GM12864 (cell line): Measurements from ENCODE around the gene ANO10.
"Not testable (repeated sequence)": the region's sequence is repeated elsewhere in the genome, so short reads cannot be mapped to it uniquely, and the experiment has no call there.

Source experiments
- DNase-seq: peaks from one replicate; pipeline ENCODE4 v3.0.0-alpha.2; 2011; ENCODE audit warnings: low read depth
- H3K4me3 ChIP-seq: 2 replicates; pipeline ENCODE4 v1.5.1; 2011; ENCODE audit warnings: mild to moderate bottlenecking, low read depth, low read length, control low read depth
- TF ChIP-seq, protein P1 (sequence below): IDR thresholded peaks from 2 replicates; pipeline ENCODE4 v1.5.1; 2011; ENCODE audit warnings: low read depth, mild to moderate bottlenecking, moderate library complexity, low read length, control low read depth, inconsistent platforms; ENCODE audit errors: missing control alignments

ANO10 gene

DNA sequence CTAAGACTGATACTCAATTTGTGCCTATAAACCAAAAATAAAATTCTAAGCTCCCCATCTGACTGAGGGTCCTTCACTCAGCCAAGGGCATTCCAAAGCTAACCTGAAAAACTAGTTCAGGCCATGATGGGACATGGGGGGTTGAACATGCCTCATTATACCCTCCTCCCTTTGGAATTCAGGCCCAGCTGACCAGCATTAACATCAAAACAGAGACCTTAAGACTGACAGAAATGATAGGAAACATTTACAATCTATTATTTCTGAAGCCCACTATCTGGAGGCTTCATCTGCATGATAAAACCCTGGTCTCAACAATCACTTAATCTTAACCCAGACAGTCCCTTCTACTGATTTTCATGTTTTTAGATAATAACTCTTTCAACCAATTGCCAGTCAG lies 140.4 kb downstream of the ANO10 start:
- TF ChIP-seq, protein P1, sequence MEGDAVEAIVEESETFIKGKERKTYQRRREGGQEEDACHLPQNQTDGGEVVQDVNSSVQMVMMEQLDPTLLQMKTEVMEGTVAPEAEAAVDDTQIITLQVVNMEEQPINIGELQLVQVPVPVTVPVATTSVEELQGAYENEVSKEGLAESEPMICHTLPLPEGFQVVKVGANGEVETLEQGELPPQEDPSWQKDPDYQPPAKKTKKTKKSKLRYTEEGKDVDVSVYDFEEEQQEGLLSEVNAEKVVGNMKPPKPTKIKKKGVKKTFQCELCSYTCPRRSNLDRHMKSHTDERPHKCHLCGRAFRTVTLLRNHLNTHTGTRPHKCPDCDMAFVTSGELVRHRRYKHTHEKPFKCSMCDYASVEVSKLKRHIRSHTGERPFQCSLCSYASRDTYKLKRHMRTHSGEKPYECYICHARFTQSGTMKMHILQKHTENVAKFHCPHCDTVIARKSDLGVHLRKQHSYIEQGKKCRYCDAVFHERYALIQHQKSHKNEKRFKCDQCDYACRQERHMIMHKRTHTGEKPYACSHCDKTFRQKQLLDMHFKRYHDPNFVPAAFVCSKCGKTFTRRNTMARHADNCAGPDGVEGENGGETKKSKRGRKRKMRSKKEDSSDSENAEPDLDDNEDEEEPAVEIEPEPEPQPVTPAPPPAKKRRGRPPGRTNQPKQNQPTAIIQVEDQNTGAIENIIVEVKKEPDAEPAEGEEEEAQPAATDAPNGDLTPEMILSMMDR = no peak
- no peak for DNase-seq
- no peak overlapping the region for H3K4me3 ChIP-seq

DNA sequence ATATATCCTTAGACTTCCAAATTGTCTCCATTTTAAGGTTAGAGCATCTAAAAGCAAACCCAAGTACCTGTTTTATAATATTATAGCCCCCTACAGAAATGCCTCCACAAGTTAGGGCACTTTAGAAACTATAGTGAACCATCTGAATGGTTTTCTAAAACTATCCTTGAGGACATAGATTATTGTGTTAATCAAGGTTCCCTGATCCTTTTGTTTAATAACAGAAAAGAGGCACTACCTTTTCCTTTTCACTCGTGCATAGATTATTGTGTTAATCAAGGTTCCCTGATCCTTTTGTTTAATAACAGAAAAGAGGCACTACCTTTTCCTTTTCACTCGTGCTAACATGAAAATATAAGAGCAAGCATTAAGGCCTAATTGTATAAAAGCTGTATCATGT lies 143.0 kb downstream of the ANO10 start:
- not testable (repeated sequence) for DNase-seq, H3K4me3 ChIP-seq

DNA sequence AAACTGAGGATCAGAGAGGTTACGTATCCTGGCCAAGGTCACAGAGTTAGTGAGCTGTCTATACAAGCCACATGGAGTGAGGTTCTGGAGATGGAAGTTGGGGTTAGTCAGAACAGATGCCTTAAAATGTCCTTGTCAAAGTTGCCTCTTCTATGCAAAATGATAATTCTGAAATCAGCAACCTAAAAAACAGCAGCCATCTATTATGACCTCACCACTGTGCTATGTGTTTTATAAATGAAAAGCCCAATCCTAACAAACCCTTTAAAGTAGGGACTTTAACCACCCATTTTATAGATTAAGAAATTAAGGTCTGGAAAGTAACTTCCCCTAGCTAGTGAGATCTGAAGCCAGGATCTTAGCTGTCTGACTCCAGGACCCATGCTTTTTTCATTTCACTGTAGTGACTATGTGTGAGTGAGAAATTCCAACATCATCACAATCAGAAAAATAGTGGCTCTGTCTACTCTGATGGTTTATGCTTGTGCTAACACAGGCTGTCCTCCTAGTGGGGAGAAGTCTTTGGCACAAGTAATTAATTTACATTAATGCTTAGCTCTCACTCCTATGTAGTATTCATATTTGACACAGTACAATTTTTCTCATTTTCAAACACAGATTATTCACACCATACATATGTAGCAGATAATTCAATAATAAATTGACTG lies 143.6 kb downstream of the ANO10 start:
- TF ChIP-seq, protein P1 = no peak
- no peak overlapping the region for H3K4me3 ChIP-seq
- no peak for DNase-seq

DNA sequence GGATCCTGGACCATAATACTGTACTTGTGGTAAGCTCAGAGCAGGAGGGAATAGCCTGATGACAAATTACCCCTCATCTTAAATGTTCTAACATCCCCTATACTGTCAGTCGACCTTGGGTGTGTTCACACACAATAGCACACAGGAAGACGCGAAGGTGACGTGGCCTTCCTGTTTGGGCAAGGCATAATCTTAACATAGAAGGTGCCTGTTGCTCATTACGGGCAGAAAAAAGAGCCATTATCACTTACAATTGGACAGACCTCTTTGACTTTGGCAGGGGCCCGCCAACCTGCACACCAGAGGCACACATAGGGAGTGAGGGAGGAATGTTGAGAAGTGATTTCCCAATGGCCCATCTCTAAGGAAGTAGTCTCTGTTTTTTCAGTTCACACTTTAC lies 144.2 kb downstream of the ANO10 start:
- DNase-seq = no peak
- H3K4me3 ChIP-seq = no peak overlapping the region
- TF ChIP-seq, protein P1 = no peak

DNA sequence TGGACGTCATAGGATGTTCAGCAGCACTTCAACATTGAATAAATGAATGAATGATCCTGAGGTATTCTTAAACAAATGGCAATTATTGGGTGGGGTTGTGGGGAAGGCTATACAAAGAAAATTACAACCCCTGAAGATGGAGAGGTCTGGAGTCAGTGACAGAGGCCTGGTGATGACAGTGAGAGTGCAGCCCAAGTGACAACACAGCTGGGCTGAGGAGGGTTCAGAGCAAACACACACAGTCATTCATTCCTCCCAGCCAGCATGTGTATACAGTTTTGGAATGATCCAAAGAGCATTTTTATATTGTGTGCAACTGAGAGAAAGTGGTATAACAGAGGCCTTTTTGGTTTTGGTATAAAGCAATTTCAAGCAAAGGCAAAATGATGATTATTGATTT lies 148.1 kb downstream of the ANO10 start:
- no peak for DNase-seq
- H3K4me3 ChIP-seq = no peak overlapping the region
- TF ChIP-seq, protein P1 = no peak

DNA sequence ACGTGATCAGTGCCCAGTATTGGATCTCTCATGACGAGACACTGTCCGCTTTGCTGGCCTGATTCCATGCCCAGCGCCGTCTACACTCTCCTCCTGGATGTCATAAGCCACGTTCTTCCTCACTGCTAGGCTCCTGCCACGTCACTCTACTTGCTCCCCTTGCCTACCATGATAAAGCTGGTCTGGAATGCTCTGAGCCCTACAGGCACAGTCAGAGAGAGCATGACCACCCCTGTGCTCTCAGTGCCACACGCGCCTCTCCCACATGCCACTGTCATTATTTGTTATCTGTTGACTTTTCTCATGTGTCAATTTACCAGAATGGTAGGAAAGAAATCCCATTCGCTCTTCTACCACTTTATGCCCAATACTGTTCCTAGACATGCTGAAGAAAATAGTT lies 148.6 kb downstream of the ANO10 start:
- H3K4me3 ChIP-seq = no peak overlapping the region
- TF ChIP-seq, protein P1 = no peak
- DNase-seq = no peak

DNA sequence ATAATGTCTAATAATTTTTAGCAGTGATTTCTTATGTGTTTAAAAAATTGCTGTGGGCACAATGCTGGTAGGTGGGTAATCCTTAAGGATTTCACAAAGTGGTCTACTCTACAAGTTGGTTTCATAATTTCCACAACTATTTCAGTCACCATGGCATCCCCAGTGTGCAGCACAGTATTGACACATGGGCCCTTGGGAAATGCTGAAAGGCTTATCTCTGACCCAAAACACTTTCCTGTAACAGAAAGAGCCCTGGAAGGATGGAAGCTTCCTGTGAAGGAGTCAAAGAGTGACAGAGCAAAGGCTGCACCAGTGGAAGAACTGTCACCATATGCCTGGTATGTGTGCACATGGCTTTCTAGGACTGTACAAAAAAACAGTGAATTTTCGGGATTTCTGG lies 153.7 kb downstream of the ANO10 start:
- no peak for DNase-seq
- TF ChIP-seq, protein P1 = no peak

More for the DNA sequence above, 153.7 kb downstream of the ANO10 start:
- no peak overlapping the region for H3K4me3 ChIP-seq
